Thoracic aorta (tissue), 2 donors: Measurements from ENCODE around the gene SLC29A1. TPM values are rescaled to one million over a fixed set of nuclear protein-coding genes. Genes with fewer than 3 reads are reported as not detected.
"Not testable (repeated sequence)": the region's sequence is repeated elsewhere in the genome, so short reads cannot be mapped to it uniquely, and the experiment has no call there.

Experiments
- ATAC-seq: fragments of 150-250 bp; one replicate; pipeline ENCODE4 v1.8.0; 2017; ENCODE audit warnings: low read depth; ENCODE audit not compliant: insufficient number of reproducible peaks, low FRiP score
- DNase-seq: peaks from one replicate; pipeline ENCODE4 v3.0.0-alpha.2; 2020; ENCODE audit warnings: low spot score
- H3K27ac ChIP-seq, 2 donors: fragments of 200-600 bp; sonication (generic); 1 replicate in 1 of 2; 2 replicates in 1 of 2; pipeline ENCODE4 v1.5.1; 2016; ENCODE audit warnings: mild to moderate bottlenecking in 2 of 2, moderate library complexity in 2 of 2
- H3K27me3 ChIP-seq: fragments of 200-600 bp; sonication (generic); replicated peaks from 2 replicates; pipeline ENCODE4 v1.6.0; 2016; ENCODE audit warnings: mild to moderate bottlenecking; ENCODE audit not compliant: insufficient read depth
- H3K36me3 ChIP-seq: fragments of 200-600 bp; sonication (generic); one replicate; pipeline ENCODE4 v1.5.1; 2016
- H3K4me1 ChIP-seq, 2 donors: fragments of 200-600 bp; sonication (generic); 1 replicate in 1 of 2; 2 replicates in 1 of 2; pipeline versions ENCODE4 v1.5.1 to v1.6.0; 2016; ENCODE audit warnings: low read depth in 2 of 2, mild to moderate bottlenecking in 1 of 2; ENCODE audit not compliant: control insufficient read depth in 1 of 2
- H3K4me3 ChIP-seq: fragments of 200-600 bp; sonication (generic); 2 replicates; pipeline ENCODE4 v1.5.1; 2016; ENCODE audit warnings: mild to moderate bottlenecking
- H3K9me3 ChIP-seq: fragments of 200-600 bp; sonication (generic); 2 replicates; pipeline ENCODE4 v1.5.1; 2016
- total RNA-seq, 2 donors: library from RNA; depleted of rRNA; stranded (reverse); fragments of >200 nt; gene quantifications; one replicate each; pipeline versions ENCODE4 v1.1.0 to v1.2.3, GENCODE V29; 2016
- TF ChIP-seq, protein P1 (sequence below): fragments of 200-600 bp; sonication (generic); IDR thresholded peaks from one replicate; pipeline ENCODE4 v1.5.1; 2019; ENCODE audit warnings: antibody characterized with exemption

The SLC29A1 gene
- total RNA-seq, 2 donors from 2014 or later: 132 to 172 TPM

DNA sequence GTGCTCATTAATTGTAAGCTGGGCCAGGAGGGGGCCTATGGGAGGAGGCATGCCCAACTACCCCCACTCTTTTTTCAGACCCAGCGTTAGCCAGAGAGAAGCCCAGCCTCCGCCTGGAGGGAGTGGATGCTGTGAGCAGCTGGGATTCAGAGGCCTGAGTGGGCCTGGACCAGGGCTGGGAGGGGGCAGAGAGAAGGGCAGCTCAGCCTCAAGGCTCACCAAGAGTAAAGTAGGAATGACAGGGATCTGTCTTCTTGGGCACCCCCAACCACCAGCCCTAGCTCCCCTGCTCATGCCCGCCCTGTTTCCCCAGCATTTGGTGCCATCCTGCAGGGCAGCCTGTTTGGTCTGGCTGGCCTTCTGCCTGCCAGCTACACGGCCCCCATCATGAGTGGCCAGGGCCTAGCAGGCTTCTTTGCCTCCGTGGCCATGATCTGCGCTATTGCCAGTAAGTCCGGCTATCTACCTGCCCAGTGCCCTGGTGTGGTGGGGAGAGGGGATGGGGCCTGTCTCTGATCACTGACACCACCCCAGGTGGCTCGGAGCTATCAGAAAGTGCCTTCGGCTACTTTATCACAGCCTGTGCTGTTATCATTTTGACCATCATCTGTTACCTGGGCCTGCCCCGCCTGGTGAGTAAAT lies 6.8 kb downstream of the SLC29A1 start:
- peaks cover 42 to 69% of the 10 kb centered on the region in 2 donors for H3K4me1 ChIP-seq
- H3K4me3 ChIP-seq: no peak overlapping the region
- no peak for ATAC-seq
- no peaks in the 10 kb centered on the region for H3K9me3 ChIP-seq
- peaks cover 43% of the 10 kb centered on the region for H3K36me3 ChIP-seq
- peak overlapping the region in 1 of 2 donors; percentile 11 for H3K27ac ChIP-seq
- H3K27me3 ChIP-seq: no peaks in the 10 kb centered on the region
- no peak for DNase-seq
- TF ChIP-seq, protein P1, sequence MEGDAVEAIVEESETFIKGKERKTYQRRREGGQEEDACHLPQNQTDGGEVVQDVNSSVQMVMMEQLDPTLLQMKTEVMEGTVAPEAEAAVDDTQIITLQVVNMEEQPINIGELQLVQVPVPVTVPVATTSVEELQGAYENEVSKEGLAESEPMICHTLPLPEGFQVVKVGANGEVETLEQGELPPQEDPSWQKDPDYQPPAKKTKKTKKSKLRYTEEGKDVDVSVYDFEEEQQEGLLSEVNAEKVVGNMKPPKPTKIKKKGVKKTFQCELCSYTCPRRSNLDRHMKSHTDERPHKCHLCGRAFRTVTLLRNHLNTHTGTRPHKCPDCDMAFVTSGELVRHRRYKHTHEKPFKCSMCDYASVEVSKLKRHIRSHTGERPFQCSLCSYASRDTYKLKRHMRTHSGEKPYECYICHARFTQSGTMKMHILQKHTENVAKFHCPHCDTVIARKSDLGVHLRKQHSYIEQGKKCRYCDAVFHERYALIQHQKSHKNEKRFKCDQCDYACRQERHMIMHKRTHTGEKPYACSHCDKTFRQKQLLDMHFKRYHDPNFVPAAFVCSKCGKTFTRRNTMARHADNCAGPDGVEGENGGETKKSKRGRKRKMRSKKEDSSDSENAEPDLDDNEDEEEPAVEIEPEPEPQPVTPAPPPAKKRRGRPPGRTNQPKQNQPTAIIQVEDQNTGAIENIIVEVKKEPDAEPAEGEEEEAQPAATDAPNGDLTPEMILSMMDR: no peak

DNA sequence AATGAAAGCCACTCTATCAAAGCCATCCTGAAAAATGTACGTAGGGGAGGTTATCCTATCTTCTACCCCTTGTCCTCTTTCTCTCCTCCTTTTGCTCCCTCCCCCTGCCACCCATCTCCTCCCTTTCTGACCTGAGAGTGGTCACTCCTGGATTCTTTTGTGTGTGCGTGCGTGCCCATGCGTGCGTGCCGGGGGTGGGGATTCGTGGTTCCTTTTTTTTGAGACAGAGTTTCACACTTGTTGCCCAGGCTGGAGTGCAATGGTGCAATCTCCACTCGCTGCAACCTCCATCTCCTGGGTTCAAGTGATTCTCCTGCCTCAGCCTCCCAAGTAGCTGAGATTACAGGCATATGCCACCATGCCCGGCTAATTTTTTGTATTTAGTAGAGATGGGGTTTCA lies 8.0 kb downstream of the SLC29A1 start:
- not testable (repeated sequence) for H3K4me3 ChIP-seq, H3K27me3 ChIP-seq, DNase-seq, H3K9me3 ChIP-seq, H3K27ac ChIP-seq, ATAC-seq
- Histone ChIP-seq H3K4me1 (peaks cover 33 to 69% of the 10 kb centered on the region in 2 donors), H3K36me3 (peaks cover 43% of the 10 kb centered on the region)

DNA sequence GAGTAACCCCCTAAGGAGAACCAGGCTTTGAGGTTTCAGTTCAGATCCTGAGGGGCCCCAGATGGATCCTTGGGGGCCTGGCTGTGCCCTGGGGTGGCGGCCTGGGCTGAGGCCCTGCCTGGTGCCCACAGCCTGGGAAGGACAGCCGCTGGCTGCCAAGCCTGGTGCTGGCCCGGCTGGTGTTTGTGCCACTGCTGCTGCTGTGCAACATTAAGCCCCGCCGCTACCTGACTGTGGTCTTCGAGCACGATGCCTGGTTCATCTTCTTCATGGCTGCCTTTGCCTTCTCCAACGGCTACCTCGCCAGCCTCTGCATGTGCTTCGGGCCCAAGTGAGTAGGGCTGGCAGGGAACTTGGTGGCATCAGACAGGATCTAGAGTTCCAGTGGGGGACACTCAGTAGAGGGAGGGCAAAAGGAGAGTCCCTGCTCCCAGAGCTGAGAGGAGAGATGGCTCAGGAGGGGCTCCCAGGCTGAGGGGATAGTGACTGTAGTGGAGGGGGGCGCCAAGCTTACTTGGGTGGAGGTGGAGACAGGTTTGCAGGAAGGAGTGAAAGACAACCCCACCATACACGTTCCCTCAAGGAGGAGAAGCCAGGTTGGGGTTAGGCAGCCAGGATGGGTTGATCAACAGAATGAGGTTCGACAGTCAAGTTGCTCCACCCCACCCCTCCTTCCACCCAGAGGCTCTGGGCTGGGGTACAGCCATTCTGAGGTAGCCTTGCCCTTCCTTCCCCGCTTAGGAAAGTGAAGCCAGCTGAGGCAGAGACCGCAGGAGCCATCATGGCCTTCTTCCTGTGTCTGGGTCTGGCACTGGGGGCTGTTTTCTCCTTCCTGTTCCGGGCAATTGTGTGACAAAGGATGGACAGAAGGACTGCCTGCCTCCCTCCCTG lies 9.5 kb downstream of the SLC29A1 start:
- H3K36me3 ChIP-seq: peaks cover 43% of the 10 kb centered on the region
- peak overlapping the region; percentile 84 to 96 for H3K27ac ChIP-seq
- H3K9me3 ChIP-seq: no peaks in the 10 kb centered on the region
- no peaks in the 10 kb centered on the region for H3K27me3 ChIP-seq
- ATAC-seq (no peak), DNase-seq (no peak)
- H3K4me3 ChIP-seq: no peak overlapping the region
- H3K4me1 ChIP-seq: peaks cover 25 to 63% of the 10 kb centered on the region in 2 donors
- TF ChIP-seq, protein P1: no peak

DNA sequence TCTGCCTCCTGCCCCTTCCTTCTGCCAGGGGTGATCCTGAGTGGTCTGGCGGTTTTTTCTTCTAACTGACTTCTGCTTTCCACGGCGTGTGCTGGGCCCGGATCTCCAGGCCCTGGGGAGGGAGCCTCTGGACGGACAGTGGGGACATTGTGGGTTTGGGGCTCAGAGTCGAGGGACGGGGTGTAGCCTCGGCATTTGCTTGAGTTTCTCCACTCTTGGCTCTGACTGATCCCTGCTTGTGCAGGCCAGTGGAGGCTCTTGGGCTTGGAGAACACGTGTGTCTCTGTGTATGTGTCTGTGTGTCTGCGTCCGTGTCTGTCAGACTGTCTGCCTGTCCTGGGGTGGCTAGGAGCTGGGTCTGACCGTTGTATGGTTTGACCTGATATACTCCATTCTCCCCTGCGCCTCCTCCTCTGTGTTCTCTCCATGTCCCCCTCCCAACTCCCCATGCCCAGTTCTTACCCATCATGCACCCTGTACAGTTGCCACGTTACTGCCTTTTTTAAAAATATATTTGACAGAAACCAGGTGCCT lies 10.2 kb downstream of the SLC29A1 start:
- peak overlapping the region; percentile 84 to 96 for H3K27ac ChIP-seq
- H3K27me3 ChIP-seq: no peaks in the 10 kb centered on the region
- no peak for DNase-seq
- TF ChIP-seq, protein P1: no peak
- ATAC-seq: peak; percentile 1
- no peaks in the 10 kb centered on the region for H3K9me3 ChIP-seq
- H3K36me3 ChIP-seq: peaks cover 43% of the 10 kb centered on the region
- no peak overlapping the region for H3K4me3 ChIP-seq
- H3K4me1 ChIP-seq: peaks cover 27 to 62% of the 10 kb centered on the region in 2 donors

DNA sequence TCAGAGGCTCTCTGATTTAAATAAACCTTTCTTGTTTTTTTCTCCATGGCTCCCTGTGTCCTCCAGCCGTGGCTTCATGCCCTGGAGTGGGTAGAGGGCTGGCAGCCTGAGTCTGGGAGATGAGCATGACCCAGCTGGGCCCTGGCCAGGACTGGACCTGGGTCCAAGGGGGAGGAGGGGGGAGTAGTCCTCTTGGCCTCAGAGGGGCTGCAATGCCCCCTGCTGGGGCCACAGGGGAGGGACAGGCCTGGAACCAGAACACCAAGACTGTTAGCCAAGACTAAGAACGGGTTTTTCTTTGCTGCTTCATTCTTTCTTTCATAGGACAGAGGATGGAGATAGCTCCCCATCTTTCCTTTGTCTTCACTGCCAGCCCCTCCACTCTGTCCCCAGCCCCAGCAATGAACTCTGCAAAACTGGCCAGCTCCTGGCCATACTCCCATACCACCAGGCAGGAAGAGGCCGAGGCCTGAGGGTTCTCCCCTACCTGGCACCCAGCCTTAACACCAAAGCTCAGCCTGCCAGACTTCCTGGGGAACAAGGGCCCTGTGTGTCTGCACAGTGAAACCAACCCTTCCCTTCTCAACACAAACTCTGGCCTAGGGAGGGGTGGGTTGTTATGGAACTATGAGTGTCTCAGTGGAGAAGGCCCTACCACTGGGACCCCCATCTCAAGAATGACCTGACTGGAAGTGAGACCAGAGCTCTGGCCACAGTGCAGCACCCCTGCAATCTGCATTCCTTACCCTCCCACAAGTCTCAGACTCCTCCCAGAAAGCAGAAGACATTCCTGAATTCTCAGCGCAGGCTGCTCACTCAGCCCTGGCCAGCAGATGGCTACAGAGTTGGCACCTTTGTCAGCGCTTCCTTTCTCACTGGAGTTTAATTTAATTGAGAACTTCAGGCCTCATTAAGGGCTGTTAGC lies 11.0 kb downstream of the SLC29A1 start:
- ATAC-seq: peak; percentile 16
- peak; percentile 81 for DNase-seq

More for the DNA sequence above, 11.0 kb downstream of the SLC29A1 start:
- Histone ChIP-seq H3K4me3 (no peak overlapping the region), H3K4me1 (peaks cover 27 to 63% of the 10 kb centered on the region in 2 donors), H3K27ac (peak overlapping the region; percentile 84 to 96), H3K36me3 (peaks cover 37% of the 10 kb centered on the region), H3K27me3 (no peaks in the 10 kb centered on the region), H3K9me3 (no peaks in the 10 kb centered on the region)
- TF ChIP-seq, protein P1: peak; percentile 84
